Stimulated activated CD8-positive, alpha-beta memory T cell treated with anti-CD3 and anti-CD28 coated beads, Interleukin-12 subunit alpha, Interleukin-12 subunit beta, amount 100 ng/mL, for 24 hours (primary cell): ENCODE measurements around the gene PCSK7.

Experiments used
- DNase-seq: peaks from one replicate; pipeline ENCODE4 v3.0.0-alpha.2; 2020; ENCODE audit errors: extremely low read depth

Gene PCSK7

GRCh38 chr11:117230999-117231841, 653 bp downstream of the PCSK7 start:
- no peak for DNase-seq

DNA sequence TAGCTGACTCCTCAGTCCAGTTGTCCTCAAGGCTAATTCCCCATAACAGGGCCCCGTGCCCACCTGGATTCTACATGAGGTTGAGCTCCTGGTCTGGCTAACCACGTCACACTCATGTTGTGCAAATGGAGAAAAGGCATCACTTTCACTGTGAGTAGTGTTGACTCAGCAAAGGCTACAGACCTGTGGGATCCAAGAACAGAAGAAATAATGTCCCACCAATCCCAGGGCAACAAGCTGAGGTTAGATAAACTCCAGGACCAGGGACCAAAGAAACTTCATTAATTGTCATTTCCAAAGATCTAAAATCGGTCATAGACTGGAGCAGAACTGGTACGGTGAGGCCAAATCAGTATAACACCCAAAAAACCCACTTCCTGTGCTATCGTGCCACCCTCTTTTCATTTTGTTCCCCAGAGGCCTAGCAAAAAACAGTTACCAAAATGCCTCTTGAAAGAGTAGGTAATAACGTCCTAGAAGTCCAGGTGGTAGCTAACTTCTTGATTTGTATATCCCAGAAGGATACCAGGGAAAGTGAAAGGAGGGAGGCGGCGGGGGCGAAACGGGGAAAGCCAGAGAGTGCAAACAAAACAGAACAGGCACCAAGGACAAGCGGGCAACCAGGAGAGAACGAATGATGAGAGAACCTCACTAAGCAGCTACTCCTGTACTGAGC, 1.4 kb downstream of the PCSK7 start:
- DNase-seq = peak; percentile 23

DNA sequence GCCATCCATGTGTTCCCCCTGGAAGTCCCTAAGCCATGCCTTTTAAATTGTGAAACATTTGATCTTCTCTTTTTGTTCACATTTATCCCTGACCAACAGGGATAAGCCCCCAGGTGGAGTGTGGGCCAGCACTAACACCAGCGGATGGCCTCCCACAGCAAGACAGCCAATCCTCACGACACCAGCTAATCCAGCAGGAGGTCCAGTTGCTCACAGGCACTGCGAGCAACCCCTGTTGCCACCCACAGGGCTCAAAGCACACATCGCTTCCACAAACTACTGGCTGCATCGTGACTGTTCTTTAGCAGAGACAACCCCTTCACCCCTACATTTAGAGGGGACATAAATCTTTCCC, 2.0 kb downstream of the PCSK7 start:
- DNase-seq = no peak

DNA sequence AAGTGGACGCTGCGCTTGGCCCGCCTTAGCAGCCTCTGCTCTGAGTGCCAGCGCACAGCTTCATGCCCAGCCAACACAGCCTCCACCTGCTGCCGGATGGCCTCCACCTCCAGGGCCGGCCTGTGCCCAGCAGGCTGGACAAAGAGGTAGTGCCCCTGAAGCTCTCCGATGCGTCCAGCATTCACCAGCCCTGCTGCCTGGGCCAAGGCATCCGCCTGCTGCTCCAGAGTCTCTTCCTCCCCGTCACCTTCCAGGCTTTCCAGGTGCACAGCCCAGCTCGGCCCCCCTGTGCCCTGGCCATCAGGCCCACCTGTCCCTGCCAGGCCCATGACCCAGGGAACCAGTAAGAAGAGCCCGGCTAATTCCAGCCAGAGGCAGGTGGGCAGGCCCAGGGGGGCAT, 2.5 kb downstream of the PCSK7 start:
- DNase-seq = no peak

DNA sequence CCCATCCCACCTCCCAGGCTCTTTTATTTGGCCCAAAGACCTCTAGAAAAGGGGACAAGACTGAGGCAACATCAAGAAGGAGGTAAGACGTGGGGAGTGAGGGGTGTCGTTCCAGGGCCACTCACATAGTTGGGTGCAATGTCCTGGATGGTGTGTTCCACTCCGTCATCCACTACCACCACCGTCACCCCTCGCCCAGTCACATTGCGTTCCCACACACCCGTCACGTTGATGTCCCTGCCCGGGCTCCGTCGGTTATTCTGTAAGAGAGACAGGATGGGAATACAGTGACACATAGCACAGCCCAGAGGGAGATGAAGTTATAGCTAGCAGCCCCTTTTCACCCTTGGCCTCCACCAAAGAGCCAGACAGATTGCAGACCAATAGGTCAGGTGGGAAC, 3.8 kb downstream of the PCSK7 start:
- no peak for DNase-seq

DNA sequence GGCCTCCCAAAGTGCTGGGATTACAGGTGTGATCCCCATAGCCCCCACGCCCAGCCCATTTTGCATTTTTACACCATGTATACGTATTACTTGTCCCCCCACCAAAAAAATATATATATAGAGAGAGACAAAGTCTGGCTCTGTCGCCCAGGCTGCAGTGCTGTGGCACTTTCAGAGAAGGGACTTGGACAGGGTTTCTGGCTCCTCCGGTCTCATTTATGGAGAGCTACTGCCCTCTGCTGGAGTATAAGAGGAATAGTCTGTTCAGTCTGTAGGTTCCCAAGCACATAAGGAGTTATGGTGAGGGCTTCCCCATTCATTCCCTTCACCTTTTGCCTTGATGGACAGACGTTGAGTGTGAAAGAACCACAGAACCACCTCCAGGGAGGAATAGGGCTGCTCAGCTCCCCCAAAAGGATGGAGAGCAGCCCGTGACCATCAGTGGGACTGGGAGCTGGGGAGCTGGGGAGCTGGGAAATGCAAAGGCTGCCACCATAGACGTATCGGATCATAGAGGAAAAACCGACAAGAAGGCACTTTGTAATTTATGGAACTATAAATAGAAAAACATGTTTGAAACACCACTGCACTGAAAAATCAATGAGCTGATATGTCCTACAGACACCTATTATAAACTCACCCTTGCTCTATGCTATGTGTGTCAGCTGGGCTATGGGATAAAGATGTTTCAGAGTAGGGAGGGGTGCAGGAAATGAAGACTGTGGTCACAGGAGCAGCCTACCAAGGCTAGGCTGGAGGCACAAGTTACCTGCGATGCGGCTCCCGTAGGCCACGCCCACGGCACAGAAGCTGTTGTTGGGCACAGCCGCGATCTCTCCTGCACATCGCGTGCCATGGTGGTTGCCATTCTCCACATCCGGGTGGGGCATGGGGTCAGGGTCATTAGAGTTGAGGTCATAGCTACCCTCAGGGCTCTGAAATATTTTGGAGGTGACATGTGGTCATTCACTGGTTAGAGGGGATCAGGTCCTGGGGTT, 5.2 kb downstream of the PCSK7 start:
- no peak for DNase-seq

DNA sequence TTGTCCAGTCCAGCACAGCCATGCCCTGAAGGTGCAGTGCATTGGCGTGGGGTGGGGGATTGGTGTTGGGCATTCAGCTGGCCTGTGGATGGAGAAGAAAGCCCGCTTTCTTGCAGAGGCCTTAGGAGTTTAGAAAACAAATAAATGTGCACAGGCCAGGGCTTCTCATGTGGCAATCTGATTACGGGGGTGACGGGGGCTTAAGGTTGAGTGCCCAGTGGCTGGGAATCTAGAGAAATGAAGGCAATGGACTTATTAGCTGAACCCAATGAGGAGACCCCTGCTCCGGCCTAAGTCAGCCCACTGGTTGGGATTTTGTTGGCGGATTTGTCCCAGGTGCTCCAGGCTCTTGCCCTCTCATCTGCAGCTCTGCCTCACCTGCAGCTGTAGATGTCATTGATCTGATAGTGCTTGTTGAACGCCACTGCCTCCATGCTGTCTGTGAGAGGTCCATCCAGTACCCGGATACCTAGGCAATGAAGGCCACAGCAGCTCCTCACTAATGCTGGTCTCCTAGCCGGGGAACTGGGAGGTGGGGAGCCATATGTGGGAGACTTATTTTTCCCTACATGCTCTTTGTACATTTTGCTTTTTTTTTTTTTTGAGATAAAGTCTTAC, 6.2 kb downstream of the PCSK7 start:
- no peak for DNase-seq

- DNase-seq = no peak
Measured at GRCh38 chr11:117223741-117224689, 7.9 kb downstream of the PCSK7 start.

DNA sequence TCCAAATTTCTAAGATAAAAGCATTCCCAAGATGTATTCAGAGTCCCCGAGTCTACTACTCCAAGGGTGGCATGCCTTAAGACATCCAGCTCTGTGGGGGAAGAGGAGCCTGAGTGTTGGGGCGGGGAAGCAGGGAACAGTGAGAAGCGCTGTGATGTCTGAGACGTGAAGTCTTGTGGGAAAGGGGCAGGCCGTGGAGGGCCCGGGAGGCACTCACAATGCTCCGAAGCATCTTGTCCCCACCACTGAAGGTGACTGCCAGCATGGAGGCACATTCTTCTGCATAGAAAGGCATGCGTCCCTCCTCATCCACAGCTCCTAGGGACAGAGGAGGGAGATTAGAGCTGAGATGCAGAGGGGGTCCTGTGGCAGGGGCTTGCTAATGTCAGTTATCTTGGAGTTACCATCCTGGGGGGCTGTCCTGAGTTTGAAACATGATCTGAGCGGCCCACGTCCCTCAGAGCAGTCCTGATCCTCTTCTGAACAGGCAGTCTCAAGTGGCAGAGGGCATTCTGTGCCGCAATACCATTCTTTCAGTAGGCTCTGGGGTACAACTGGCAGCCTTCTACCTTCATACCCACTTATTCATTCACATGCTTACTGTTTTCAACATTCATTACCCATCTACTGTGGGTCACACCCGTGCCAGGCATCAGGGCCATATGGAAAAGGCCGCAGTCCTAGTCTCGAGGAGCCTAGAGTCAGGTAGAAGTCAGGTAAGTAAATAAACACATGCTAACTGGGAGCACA, 8.7 kb downstream of the PCSK7 start:
- DNase-seq = no peak

DNA sequence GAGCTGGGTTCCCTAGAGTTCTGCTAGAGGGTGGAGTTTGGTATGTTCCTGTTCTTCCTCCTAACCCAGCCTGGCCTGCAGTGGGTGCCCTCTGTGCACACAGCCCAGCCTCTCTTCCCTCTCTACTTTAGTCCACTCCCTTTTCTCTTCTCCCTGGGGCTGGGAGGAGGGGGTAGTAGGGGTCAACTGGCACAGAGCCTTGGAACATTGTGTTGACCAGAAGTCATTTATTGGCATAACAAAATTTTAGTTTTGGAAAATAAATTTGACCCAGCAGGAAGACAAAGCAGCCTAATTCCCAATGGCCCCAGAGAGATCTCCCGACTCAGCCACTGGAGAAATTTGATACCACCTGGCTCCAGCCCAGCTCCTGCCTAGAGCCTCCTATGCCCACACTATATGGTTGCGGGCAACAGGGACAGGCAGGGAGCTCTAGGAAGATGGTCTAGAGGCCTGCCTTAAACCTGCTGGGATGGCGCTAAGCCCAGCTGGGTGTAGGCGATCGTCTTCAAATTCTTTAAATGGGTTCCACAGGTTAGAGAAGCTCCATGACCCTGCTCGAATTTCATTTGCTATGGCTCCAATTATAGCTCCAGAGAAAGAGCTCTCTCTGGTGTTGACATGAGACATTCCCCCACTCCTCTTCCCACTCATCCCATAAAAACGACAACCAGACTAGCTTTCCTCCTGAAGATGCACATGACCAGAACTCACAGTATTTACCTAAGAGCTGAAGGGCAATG, 9.9 kb downstream of the PCSK7 start:
- no peak for DNase-seq

DNA sequence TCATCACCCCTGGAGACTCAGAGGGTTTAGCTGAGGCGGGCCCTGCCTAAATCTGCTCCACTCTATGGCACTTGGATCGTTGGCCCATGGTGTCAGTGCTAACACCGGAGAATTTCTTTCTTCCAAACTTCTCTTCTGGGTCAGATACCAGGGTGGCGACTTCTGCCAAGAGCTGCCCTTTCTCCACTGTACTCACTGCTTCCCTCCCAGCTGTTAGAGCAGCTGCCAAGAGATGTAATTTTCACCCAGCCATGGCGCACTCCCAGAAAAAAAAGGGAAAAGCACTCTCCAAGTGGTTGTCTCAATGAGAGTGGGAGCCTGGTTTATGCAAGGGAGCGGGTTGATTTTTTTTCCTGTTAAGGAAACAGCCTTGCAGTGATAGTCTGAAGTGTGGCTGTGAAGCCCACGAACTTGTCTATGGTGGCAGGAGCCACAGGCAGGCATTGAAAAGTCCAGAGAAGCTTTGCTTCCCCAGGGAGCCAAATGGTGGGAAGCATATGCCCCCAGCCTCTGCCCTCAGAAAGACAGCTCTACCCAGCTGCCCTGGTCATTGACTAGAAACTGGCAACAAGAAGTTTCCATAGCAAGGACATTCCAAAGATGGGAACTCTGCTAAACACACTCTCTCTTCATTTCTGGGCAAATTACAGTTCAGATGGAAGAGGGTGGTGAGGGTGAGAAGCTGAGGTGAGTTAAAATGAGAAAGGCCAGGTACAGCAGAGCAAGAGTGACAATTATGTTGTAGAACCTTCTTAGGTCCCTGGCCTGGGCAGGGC, 10.7 kb downstream of the PCSK7 start:
- no peak for DNase-seq

DNA sequence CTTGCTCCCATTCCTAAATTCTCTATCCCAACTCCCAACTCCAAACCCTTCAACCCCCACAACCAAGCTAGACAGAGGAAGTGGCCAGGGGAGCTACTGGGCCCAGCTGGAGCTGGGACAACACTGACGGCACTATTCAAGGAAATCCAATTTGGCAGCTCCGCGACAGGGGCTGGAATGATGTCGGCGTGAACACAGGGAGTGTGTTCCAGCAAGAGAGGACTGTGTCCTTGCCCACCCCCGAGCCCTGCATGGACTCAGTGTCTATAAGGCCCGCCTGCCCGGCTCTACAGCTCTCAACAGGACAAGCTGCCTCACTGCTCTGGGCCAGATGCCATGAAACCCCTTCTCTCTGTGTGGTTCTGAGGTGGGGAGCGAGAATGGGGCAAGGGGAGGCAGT, 11.3 kb downstream of the PCSK7 start:
- DNase-seq = no peak

- no peak for DNase-seq
Measured at GRCh38 chr11:117219995-117220394, 11.9 kb downstream of the PCSK7 start.

GRCh38 chr11:117219455-117219854, 12.4 kb downstream of the PCSK7 start:
- no peak for DNase-seq

GRCh38 chr11:117219001-117219400, 12.9 kb downstream of the PCSK7 start:
- no peak for DNase-seq

GRCh38 chr11:117218133-117218915, 13.5 kb downstream of the PCSK7 start:
- no peak for DNase-seq
